HEK293 (cell line): Measurements from ENCODE around the gene NECTIN2.

Source experiments
- CTCF ChIA-PET: fragments of 350-600 bp; formaldehyde crosslinking; extraction: SDS; loops from one replicate; lab custom pipeline; 2021; ENCODE audit warnings: antibody characterized with exemption; lab: Yijun Ruan, JAX
- POLR2A ChIA-PET: fragments of 300-600 bp; formaldehyde crosslinking; extraction: SDS; loops from one replicate; lab custom pipeline; 2020; ENCODE audit warnings: antibody characterized with exemption, inconsistent platforms; lab: Yijun Ruan, JAX
- H3K27ac ChIP-seq: fragments of 200-500 bp; sonication (Bioruptor generic); 2 replicates; pipeline ENCODE4 v1.5.1; 2014; ENCODE audit warnings: low read depth, low read length, control low read depth, inconsistent platforms; ENCODE audit errors: extremely low read depth
- H3K36me3 ChIP-seq, 2 experiments: fragments of 200-500 bp in 1 of 2; sonication (Bioruptor generic) in 1 of 2; 1 replicate in 1 of 2; 2 replicates in 1 of 2; pipeline ENCODE4 v1.5.1; 2014 to 2017; ENCODE audit warnings: inconsistent platforms in 2 of 2, low read length in 2 of 2; ENCODE audit not compliant: control insufficient read depth in 2 of 2, insufficient read depth in 1 of 2
- H3K4me1 ChIP-seq: fragments of 200-500 bp; sonication (Bioruptor generic); 2 replicates; pipeline ENCODE4 v1.5.1; 2014; ENCODE audit warnings: mild to moderate bottlenecking, low read length, inconsistent platforms; ENCODE audit not compliant: control insufficient read depth, insufficient read depth
- H3K4me3 ChIP-seq: 2 replicates; pipeline ENCODE4 v1.5.1; 2011; ENCODE audit warnings: low read depth, mild to moderate bottlenecking, control low read depth, low read length, moderate library complexity
- H3K9me3 ChIP-seq: fragments of 200-500 bp; sonication (Bioruptor generic); 2 replicates; pipeline ENCODE4 v1.5.1; 2014; ENCODE audit warnings: low read depth, low read length, inconsistent platforms; ENCODE audit not compliant: control insufficient read depth, insufficient read depth
- GLIS1 ChIP-seq: fragments of 450-650 bp; formaldehyde crosslinking; IDR thresholded peaks from 2 replicates; pipeline ENCODE4 v1.5.1; 2016; ENCODE audit warnings: missing biosample characterization, missing genetic modification characterization
- IKZF3 ChIP-seq: fragments of 450-650 bp; IDR thresholded peaks from 2 replicates; pipeline ENCODE4 v1.5.0; 2018; ENCODE audit warnings: missing biosample characterization, mild to moderate bottlenecking, missing genetic modification characterization, moderate library complexity
- KLF7 ChIP-seq: fragments of 450-650 bp; formaldehyde crosslinking; IDR thresholded peaks from 2 replicates; pipeline ENCODE4 v1.5.1; 2016; ENCODE audit warnings: missing biosample characterization, missing genetic modification characterization, borderline replicate concordance
- KLF8 ChIP-seq: fragments of 450-650 bp; formaldehyde crosslinking; IDR thresholded peaks from 2 replicates; pipeline ENCODE4 v1.5.1; 2016; ENCODE audit warnings: missing biosample characterization, missing genetic modification characterization
- SALL2 ChIP-seq: fragments of 450-650 bp; formaldehyde crosslinking; IDR thresholded peaks from 2 replicates; pipeline ENCODE4 v1.5.0; 2017; ENCODE audit warnings: missing biosample characterization, mild to moderate bottlenecking, missing genetic modification characterization, borderline replicate concordance
- SP2 ChIP-seq: fragments of 450-650 bp; formaldehyde crosslinking; IDR thresholded peaks from 2 replicates; pipeline ENCODE4 v1.5.1; 2016; ENCODE audit warnings: missing biosample characterization, missing genetic modification characterization
- ZBTB17 ChIP-seq: fragments of 450-650 bp; formaldehyde crosslinking; IDR thresholded peaks from 2 replicates; pipeline ENCODE4 v1.5.1; 2016; ENCODE audit warnings: missing biosample characterization, missing genetic modification characterization
- ZEB2 ChIP-seq: fragments of 450-650 bp; formaldehyde crosslinking; IDR thresholded peaks from 2 replicates; pipeline ENCODE4 v1.5.1; 2016; ENCODE audit warnings: missing biosample characterization, missing genetic modification characterization
- ZIC2 ChIP-seq: fragments of 450-650 bp; formaldehyde crosslinking; IDR thresholded peaks from 2 replicates; pipeline ENCODE4 v1.5.1; 2016; ENCODE audit warnings: missing biosample characterization, missing genetic modification characterization
- ZNF23 ChIP-seq: fragments of 450-650 bp; formaldehyde crosslinking; IDR thresholded peaks from 2 replicates; pipeline ENCODE4 v1.5.1; 2016; ENCODE audit warnings: missing biosample characterization, missing genetic modification characterization, borderline replicate concordance
- ZNF24 ChIP-seq: fragments of 450-650 bp; formaldehyde crosslinking; IDR thresholded peaks from 2 replicates; pipeline ENCODE4 v1.5.1; 2016; ENCODE audit warnings: missing biosample characterization, missing genetic modification characterization
- ZNF701 ChIP-seq: fragments of 450-650 bp; formaldehyde crosslinking; IDR thresholded peaks from 2 replicates; pipeline ENCODE4 v1.5.1; 2016; ENCODE audit warnings: missing biosample characterization, missing genetic modification characterization
- ZNF830 ChIP-seq: fragments of 450-650 bp; IDR thresholded peaks from 2 replicates; pipeline ENCODE4 v1.5.0; 2018; ENCODE audit warnings: missing biosample characterization, missing genetic modification characterization, low read depth, mild to moderate bottlenecking, moderate library complexity
- TF ChIP-seq, protein P1 (sequence below): fragments of 450-650 bp; formaldehyde crosslinking; IDR thresholded peaks from 2 replicates; pipeline ENCODE4 v1.5.1; 2016; ENCODE audit warnings: missing biosample characterization, missing genetic modification characterization
- TF ChIP-seq, protein P2 (sequence below): fragments of 450-650 bp; formaldehyde crosslinking; IDR thresholded peaks from 2 replicates; pipeline ENCODE4 v1.5.1; 2016; ENCODE audit warnings: missing biosample characterization, missing genetic modification characterization
- TF ChIP-seq, protein P3 (sequence below): fragments of 450-650 bp; formaldehyde crosslinking; IDR thresholded peaks from 2 replicates; pipeline ENCODE4 v1.5.1; 2016; ENCODE audit warnings: missing biosample characterization, missing genetic modification characterization
- TF ChIP-seq, protein P4 (sequence below): fragments of 450-650 bp; formaldehyde crosslinking; IDR thresholded peaks from 2 replicates; pipeline ENCODE4 v1.5.1; 2016; ENCODE audit warnings: missing biosample characterization, missing genetic modification characterization
- TF ChIP-seq, protein P5 (sequence below): fragments of 450-650 bp; formaldehyde crosslinking; IDR thresholded peaks from 2 replicates; pipeline ENCODE4 v1.5.1; 2016; ENCODE audit warnings: missing biosample characterization, missing genetic modification characterization, borderline replicate concordance
- TF ChIP-seq, protein P6 (sequence below): fragments of 450-650 bp; formaldehyde crosslinking; IDR thresholded peaks from 2 replicates; pipeline ENCODE4 v1.5.1; 2016; ENCODE audit warnings: missing biosample characterization, missing genetic modification characterization

The NECTIN2 gene

DNA sequence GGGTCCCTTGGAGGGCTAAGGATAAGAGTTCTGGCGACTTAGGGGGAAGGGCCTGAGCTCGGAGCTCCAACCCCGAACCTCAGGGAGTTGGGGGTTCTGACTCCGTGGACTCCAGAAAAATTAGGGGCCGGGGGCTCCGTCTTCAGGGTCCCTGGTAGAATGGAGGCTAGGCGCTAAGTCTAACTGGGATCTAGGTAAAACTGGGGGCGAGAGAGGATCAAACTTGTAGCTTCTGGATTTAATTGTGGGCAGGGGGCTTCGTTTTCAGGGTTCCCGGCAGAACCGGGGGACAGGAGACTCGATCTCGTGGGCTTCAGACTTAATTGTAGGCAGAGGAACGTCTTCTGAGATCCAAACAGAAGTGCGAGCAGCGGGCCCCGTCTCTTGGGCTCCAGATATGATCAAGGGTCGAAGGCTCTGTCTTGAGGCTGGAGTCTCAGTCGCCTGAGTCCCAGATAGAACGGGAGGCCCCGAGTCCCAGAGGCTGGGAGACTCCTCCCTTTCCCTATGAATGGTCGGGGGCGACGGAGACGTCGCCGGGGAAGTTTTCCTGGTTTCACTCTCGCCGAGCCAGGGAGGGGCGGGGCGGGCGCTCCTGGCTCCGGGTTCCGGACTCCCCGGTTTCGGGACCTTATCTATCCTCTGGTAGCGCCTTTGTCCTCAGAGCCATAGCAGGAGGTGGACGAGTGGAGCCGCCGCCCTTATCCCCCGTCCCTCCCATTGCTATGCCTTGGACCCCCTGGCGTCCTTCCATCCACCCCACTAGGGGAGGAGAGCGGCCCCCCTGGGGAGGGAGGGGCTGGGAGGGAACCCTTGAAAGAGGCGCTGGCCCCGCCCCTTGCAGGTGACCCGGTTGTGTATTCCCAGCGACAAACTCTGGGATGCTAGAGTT is 1.3 kb downstream of the NECTIN2 start (continued):
- TF ChIP-seq KLF7 (tag by site-specific recombination), result peak; percentile 14; the same call in 1 of the 2 replicates
- no peak for TF ChIP-seq ZNF23
- peak; percentile 72 for TF ChIP-seq KLF8
- peak; percentile 66 for TF ChIP-seq ZIC2
- no peak for TF ChIP-seq SALL2 (tag by site-specific recombination)
- TF ChIP-seq, protein P1, sequence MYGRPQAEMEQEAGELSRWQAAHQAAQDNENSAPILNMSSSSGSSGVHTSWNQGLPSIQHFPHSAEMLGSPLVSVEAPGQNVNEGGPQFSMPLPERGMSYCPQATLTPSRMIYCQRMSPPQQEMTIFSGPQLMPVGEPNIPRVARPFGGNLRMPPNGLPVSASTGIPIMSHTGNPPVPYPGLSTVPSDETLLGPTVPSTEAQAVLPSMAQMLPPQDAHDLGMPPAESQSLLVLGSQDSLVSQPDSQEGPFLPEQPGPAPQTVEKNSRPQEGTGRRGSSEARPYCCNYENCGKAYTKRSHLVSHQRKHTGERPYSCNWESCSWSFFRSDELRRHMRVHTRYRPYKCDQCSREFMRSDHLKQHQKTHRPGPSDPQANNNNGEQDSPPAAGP, result 0 out of 2 replicates have a peak, but pooled peaks have one; percentile 46
- TF ChIP-seq ZBTB17, result 0 out of 2 replicates have a peak, but pooled peaks have one; percentile 15
- peak; percentile 47 for TF ChIP-seq IKZF3 (tag by site-specific recombination)
- 0 out of 2 replicates have a peak, but pooled peaks have one; percentile 12 for TF ChIP-seq ZNF24 (tag by site-specific recombination)
- no peak for TF ChIP-seq ZNF701
- TF ChIP-seq GLIS1 (tag by site-specific recombination), result peak; percentile 98
- no peak for TF ChIP-seq ZNF830
- TF ChIP-seq, protein P2, sequence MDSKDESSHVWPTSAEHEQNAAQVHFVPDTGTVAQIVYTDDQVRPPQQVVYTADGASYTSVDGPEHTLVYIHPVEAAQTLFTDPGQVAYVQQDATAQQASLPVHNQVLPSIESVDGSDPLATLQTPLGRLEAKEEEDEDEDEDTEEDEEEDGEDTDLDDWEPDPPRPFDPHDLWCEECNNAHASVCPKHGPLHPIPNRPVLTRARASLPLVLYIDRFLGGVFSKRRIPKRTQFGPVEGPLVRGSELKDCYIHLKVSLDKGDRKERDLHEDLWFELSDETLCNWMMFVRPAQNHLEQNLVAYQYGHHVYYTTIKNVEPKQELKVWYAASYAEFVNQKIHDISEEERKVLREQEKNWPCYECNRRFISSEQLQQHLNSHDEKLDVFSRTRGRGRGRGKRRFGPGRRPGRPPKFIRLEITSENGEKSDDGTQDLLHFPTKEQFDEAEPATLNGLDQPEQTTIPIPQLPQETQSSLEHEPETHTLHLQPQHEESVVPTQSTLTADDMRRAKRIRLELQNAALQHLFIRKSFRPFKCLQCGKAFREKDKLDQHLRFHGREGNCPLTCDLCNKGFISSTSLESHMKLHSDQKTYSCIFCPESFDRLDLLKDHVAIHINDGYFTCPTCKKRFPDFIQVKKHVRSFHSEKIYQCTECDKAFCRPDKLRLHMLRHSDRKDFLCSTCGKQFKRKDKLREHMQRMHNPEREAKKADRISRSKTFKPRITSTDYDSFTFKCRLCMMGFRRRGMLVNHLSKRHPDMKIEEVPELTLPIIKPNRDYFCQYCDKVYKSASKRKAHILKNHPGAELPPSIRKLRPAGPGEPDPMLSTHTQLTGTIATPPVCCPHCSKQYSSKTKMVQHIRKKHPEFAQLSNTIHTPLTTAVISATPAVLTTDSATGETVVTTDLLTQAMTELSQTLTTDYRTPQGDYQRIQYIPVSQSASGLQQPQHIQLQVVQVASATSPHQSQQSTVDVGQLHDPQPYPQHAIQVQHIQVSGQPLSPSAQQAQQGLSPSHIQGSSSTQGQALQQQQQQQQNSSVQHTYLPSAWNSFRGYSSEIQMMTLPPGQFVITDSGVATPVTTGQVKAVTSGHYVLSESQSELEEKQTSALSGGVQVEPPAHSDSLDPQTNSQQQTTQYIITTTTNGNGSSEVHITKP (tag by site-specific recombination), result peak; percentile 56
- TF ChIP-seq, protein P3, sequence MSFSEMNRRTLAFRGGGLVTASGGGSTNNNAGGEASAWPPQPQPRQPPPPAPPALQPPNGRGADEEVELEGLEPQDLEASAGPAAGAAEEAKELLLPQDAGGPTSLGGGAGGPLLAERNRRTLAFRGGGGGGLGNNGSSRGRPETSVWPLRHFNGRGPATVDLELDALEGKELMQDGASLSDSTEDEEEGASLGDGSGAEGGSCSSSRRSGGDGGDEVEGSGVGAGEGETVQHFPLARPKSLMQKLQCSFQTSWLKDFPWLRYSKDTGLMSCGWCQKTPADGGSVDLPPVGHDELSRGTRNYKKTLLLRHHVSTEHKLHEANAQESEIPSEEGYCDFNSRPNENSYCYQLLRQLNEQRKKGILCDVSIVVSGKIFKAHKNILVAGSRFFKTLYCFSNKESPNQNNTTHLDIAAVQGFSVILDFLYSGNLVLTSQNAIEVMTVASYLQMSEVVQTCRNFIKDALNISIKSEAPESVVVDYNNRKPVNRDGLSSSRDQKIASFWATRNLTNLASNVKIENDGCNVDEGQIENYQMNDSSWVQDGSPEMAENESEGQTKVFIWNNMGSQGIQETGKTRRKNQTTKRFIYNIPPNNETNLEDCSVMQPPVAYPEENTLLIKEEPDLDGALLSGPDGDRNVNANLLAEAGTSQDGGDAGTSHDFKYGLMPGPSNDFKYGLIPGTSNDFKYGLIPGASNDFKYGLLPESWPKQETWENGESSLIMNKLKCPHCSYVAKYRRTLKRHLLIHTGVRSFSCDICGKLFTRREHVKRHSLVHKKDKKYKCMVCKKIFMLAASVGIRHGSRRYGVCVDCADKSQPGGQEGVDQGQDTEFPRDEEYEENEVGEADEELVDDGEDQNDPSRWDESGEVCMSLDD, result peak; percentile 26; the same call in 1 of the 2 replicates
- TF ChIP-seq, protein P4, sequence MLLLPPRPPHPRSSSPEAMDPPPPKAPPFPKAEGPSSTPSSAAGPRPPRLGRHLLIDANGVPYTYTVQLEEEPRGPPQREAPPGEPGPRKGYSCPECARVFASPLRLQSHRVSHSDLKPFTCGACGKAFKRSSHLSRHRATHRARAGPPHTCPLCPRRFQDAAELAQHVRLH (tag by site-specific recombination), result no peak
- 0 out of 2 replicates have a peak, but pooled peaks have one; percentile 18 for TF ChIP-seq ZEB2
- TF ChIP-seq SP2 (tag by site-specific recombination), result peak; percentile 75

DNA sequence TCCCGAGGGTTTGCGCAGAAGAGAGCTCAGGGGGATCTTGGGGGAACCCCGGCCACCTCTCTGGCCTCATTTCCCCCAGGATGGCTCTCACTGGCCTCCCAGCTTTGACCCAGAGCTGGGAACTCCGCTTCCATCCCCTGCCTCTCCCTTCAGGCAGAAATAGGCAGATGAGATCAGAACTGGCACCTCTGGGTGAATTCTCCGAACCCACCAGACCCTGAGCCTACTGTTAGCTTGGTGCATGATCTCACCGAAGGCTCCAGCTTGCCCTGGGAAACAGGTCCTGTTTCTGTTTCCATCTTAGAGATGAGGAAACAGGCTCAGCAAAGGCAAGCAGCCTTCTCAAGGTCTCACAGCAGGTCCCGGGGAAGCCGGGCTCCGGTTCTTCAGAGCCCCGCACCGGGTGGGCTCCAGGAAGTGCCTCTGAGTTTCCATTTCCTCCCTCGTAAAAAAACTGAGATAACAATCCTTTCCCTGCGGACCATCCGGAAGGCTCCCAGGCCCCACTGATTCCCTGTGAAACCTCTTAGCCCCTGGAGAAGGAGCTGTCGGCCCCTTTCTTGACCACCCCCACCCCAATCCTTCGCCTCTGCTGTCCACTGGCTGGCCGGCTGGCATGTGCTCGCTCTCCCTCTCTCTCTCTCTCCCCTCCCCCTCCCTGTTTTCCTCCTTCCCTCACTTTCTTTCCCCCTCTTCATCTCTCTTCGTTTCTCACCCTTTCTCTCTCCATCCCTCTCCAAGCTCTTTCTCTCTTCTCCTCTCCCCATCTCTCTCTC is 2.1 kb downstream of the NECTIN2 start:
- peak overlapping the region; percentile 85 for H3K4me3 ChIP-seq
- H3K4me1 ChIP-seq, result peaks cover 25% of the 10 kb centered on the region
- no peaks in the 10 kb centered on the region for H3K9me3 ChIP-seq
- peaks cover under 1 to 6% of the 10 kb centered on the region in 2 experiments; a peak in 2 of 3 replicates for H3K36me3 ChIP-seq
- peak overlapping the region; percentile 93 for H3K27ac ChIP-seq
- ChIA-PET POLR2A (interaction anchor here (0.6 to 2.2 kb wide), 5 partner anchors 36 to 484 kb away, joined by 3 to 12 read pairs (median 4); partner anchors contain the start of genes APOE and TOMM40), CTCF (interaction anchor here (0.6 to 1.8 kb wide), 11 partner anchors 23 to 1200 kb away, joined by 3 to 4 read pairs (median 3); no protein-coding TSS in a partner anchor)
- TF ChIP-seq, protein P5, sequence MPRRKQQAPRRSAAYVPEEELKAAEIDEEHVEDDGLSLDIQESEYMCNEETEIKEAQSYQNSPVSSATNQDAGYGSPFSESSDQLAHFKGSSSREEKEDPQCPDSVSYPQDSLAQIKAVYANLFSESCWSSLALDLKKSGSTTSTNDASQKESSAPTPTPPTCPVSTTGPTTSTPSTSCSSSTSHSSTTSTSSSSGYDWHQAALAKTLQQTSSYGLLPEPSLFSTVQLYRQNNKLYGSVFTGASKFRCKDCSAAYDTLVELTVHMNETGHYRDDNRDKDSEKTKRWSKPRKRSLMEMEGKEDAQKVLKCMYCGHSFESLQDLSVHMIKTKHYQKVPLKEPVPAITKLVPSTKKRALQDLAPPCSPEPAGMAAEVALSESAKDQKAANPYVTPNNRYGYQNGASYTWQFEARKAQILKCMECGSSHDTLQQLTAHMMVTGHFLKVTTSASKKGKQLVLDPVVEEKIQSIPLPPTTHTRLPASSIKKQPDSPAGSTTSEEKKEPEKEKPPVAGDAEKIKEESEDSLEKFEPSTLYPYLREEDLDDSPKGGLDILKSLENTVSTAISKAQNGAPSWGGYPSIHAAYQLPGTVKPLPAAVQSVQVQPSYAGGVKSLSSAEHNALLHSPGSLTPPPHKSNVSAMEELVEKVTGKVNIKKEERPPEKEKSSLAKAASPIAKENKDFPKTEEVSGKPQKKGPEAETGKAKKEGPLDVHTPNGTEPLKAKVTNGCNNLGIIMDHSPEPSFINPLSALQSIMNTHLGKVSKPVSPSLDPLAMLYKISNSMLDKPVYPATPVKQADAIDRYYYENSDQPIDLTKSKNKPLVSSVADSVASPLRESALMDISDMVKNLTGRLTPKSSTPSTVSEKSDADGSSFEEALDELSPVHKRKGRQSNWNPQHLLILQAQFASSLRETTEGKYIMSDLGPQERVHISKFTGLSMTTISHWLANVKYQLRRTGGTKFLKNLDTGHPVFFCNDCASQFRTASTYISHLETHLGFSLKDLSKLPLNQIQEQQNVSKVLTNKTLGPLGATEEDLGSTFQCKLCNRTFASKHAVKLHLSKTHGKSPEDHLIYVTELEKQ (tag by site-specific recombination), result no peak
- TF ChIP-seq, protein P6, sequence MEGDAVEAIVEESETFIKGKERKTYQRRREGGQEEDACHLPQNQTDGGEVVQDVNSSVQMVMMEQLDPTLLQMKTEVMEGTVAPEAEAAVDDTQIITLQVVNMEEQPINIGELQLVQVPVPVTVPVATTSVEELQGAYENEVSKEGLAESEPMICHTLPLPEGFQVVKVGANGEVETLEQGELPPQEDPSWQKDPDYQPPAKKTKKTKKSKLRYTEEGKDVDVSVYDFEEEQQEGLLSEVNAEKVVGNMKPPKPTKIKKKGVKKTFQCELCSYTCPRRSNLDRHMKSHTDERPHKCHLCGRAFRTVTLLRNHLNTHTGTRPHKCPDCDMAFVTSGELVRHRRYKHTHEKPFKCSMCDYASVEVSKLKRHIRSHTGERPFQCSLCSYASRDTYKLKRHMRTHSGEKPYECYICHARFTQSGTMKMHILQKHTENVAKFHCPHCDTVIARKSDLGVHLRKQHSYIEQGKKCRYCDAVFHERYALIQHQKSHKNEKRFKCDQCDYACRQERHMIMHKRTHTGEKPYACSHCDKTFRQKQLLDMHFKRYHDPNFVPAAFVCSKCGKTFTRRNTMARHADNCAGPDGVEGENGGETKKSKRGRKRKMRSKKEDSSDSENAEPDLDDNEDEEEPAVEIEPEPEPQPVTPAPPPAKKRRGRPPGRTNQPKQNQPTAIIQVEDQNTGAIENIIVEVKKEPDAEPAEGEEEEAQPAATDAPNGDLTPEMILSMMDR, result peak; percentile 58
